ENCODE data around the gene RNU6-9. TPM values are rescaled to one million over a fixed set of nuclear protein-coding genes. Genes with fewer than 3 reads are reported as not detected.

RNU6-9 gene
- total RNA-seq, 2 donors from 2014 or later: not detected

DNA sequence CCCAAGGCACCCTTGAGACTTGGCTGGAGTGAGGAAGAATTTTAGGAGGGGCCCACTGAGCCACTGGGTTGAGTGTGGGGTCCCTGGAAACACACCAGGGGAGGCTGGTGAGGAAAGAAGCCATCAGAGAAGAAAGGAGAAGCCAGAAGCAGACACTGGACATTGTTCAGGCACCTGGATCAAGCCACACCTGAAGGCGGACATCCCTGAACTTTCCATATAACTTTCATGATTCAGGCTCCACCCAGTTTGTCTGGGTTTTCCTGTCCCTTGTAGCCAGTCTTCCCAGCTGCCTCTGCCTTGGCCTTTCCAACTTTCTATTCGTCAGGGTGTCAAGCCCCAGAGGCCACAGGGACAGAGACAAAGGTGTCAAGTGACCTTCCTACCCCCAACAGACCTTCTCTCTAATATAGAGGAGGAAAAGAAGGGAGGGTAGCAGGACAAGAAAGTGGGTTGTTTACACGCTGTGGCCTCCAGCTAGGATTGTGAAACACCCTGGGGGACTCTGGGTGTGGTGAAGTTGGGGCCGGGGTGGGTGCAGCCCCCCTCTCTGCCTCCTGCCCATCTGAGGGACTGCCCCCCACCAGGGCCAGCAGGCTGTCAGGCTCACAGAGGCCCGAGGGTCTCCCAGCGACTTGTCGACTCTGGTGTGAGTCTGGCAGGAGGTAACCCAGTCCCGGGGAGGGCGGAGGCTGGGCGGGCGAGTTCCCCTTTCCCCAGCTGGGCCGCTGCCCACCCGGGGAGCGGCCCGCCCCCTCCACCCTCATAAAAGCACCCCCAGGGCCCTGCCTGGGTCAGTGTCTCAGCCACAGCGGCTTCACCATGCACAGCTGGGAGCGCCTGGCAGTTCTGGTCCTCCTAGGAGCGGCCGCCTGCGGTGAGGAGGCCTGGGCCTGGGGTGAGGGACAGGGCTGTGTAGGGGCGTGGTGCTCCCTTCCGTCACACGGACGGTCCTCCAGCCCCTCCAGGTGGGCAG, 34.1 kb upstream of the RNU6-9 start, which contains the start of gene CFD:
Gene CFD (plus strand): TSS at position 797 of the 976 bp plus-strand sequence. CDS start 26 bp downstream, at position 823.
- peak; percentile 92 for DNase-seq (ENCODE audit: low spot score)
- intact Hi-C loops (cut with DNase I): loop anchor here in 1 of 2 donors (1.0 to 10.0 kb wide), 2 partner anchors 60 to 126 kb away; partner anchors contain the start of gene WDR18

DNA sequence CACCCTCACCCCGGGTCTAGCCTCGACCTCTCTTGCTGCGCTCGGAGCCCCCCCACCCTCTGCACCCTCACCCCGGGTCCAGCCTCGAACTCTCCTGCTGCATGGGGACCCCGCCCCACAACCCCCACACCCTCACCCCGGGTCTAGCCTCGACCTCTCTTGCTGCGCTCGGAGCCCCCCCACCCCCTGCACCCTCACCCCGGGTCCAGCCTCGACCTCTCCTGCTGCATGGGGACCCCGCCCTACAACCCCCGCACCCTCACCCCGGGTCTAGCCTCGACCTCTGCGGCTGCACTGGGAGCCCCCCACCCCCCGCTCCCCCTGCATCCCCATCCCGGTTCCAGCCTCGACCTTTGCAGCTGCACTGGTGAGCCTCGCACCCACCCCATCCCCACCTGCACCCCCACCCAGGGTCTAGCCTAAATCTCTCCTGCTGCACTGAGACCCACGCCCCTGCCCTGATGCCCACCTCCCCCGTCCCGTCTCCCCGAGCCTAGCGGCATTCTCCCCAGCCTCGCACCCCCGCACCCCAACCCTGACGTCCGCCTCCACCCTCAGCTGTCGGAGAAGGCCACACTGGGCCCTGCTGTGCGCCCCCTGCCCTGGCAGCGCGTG, 32.0 kb upstream of the RNU6-9 start:
- intact Hi-C loops (cut with DNase I): no loop called here
- DNase-seq (ENCODE audit: low spot score): no peak

DNA sequence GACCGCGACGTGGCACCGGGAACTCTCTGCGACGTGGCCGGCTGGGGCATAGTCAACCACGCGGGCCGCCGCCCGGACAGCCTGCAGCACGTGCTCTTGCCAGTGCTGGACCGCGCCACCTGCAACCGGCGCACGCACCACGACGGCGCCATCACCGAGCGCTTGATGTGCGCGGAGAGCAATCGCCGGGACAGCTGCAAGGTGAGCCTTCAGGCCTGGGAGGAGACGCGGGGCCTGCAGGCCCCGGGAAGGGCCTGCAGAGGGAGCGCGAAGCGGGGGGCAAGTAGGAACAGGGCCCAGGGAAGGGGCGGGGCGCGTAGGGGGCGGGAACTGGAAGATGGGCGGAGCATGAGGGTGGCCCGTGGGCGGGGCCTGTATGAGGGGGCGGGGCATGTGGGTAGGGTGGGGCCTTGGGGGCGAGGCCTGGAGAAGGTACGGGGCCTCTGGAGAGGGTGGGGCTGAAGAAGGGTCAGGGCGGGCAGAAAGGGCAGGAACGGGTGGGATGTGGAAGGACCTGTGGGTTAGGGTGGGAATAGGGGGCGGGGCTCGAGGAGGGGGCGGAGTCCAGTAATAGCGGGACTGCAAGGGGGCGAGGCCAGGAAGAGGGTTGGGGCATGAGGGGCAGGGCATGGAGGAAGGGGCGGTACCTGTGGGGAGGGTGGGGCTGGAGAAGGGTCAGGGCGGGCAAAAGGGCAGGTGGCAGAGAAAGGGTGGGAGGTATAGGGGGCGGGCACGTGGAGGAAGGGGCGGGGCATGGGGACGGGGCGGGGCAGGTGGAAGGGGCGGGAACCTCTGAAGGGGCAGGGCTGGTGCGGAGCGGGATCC, 31.3 kb upstream of the RNU6-9 start:
- no peak for DNase-seq (ENCODE audit: low spot score)

DNA sequence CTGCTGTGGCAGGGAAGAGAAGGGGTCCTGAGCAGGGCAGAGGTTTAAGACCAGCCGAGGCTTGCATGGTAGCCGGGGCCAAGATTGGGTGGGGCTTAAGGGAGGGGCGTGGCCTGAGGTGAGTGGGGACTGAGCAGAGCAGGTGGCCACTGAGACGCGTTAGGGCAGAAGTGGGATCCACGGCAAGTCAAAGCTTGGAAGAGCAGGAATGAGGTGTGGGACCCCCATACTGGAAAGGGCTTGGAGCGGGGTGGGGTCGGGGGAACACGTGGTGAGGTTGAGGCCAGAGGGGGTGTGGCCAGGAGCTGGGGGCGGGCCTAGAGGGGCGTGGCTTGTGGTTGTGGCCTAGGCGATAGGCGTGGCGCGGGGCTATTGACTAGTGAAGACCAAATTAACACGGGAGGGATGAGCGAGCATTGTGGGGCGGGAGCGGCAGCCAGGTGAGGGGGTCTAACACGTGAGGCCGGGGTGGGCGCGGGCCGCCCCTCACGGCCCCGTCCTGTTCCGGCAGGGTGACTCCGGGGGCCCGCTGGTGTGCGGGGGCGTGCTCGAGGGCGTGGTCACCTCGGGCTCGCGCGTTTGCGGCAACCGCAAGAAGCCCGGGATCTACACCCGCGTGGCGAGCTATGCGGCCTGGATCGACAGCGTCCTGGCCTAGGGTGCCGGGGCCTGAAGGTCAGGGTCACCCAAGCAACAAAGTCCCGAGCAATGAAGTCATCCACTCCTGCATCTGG, 30.5 kb upstream of the RNU6-9 start:
- peak; percentile 90 for DNase-seq (ENCODE audit: low spot score)
- intact Hi-C loops (cut with DNase I): loop anchor here in 1 of 2 donors (2.0 kb wide), 2 partner anchors 56 to 120 kb away; no protein-coding TSS in a partner anchor

More for the DNA sequence above, 31.3 kb upstream of the RNU6-9 start:
- intact Hi-C loops (cut with DNase I): loop anchor here in 1 of 2 donors (2.0 kb wide), 2 partner anchors 57 to 121 kb away; no protein-coding TSS in a partner anchor

DNA sequence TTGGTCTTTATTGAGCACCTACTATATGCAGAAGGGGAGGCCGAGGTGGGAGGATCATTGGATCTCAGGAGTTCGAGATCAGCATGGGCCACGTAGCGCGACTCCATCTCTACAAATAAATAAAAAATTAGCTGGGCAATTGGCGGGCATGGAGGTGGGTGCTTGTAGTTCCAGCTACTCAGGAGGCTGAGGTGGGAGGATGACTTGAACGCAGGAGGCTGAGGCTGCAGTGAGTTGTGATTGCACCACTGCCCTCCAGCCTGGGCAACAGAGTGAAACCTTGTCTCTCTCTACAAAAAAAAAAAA, 30.0 kb upstream of the RNU6-9 start:
- intact Hi-C loops (cut with DNase I): loop anchor here in 1 of 2 donors (2.0 kb wide), 2 partner anchors 56 to 120 kb away; no protein-coding TSS in a partner anchor
- no peak for DNase-seq (ENCODE audit: low spot score)

DNA sequence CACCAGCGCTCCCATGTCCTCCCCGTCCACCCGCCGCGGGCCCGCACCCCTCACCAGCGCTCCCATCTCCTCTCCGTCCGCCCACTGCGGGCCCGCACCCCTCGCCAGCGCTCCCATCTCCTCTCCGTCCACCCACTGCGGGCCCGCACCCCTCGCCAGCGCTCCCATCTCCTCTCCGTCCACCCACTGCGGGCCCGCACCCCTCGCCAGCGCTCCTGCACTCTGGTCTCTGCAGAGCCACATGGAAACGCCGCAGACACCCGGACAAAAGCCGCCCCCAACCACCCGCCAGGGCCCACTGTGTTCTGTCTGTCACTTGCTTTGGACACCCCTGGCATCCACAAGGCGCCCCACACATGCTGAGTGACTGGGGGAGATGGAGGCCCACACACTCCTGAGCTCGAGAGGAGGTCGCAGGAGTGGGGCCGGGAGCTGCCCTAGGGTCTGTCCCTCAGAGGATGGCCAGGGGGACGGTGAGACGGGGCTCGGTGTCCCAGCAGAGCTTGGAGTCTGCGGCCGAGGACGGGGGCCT, 26.4 kb upstream of the RNU6-9 start:
- intact Hi-C loops (cut with DNase I): no loop called here
- DNase-seq (ENCODE audit: low spot score): no peak

DNA sequence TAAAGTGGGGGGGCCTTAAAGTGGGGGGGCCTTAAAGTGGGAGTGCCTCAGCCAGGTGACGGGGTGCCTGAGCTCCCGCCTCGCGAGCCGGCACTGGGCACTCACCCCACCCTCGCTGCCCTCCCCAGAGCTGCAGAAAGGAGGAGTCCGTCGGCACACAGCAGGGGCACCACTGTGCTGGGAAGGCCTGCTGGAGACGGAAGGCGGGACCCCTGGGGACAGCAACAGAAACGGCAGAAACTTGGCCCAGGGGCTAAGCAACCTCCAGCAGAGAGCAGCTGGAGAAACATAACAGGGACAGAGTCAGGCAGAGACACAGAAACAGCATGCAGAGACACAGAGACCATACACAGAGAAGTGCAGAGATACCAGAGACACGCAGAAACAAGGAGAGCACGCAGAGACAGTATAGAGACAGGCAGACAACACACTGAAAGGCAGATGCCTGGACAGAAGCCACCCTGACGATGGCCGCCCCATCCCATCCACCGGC, 25.9 kb upstream of the RNU6-9 start:
- intact Hi-C loops (cut with DNase I): no loop called here
- DNase-seq (ENCODE audit: low spot score): no peak

DNA sequence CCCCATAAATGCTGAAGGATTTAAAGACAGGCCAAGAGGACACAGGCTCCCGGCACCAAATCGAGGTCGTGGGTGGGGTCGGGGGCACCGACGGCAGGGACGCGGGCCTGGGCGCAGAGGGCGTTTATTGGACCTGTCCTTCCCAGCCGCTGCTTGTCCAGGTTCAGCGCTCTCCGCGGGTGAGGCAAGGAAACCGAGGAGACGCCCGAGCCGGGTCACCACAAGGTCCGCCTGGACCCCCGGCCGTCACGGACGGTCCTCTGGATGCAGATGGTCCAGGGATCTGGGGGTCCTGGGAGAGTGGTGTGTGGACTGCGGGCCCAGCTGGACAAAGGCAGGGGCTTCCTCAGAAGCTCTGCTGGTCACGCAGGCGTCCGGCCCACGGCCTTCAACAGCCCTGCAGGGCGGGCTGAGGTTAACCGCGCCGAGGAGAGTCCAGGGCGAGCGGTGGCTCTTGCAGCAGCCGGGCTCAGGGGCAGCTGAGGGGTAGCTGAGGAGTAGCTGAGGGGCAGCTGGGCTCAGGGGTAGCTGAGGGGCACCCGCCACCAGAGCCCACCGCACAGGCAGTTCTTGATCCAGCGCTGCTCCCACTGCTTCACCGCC, 25.3 kb upstream of the RNU6-9 start:
- DNase-seq (ENCODE audit: low spot score): no peak
- intact Hi-C loops (cut with DNase I): no loop called here

DNA sequence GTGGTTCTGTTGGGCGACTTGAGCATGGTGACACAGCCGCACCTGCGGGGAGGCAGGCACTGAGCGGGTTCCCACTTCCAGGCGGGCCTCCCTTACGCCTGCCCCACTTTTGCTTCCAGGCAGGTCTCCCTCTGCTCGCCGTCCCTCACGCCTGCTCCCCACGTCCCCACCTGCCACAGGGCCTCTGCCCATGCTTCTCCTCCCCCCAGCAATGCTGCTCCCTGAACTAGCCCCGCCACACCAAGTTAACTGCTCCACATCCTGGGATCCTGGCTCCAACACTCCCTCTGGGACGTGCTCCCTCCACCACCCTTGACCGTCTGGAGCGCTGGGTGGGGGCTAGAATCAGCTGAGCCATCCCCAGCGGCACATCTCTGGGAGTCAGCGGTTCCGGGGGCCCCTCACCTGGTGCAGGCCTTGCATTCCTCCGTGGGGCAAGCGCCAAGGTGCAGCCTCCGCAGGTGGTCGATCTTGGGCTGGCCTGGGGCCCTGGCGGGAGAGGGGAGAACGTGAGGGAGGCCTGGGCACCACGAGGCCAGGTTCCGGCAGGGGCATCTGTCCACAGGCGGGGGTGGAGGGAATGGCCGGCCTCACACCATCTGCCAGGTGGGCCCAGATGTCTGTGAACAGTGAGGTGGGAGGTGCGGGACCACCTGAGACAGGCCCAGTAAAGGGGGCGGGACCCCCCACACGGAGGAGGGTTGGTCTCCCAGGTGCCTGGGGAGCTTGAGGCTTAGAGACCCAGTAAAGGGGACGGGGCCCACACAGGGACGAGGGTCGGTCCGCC, 24.6 kb upstream of the RNU6-9 start:
- no peak for DNase-seq (ENCODE audit: low spot score)
- intact Hi-C loops (cut with DNase I): no loop called here

DNA sequence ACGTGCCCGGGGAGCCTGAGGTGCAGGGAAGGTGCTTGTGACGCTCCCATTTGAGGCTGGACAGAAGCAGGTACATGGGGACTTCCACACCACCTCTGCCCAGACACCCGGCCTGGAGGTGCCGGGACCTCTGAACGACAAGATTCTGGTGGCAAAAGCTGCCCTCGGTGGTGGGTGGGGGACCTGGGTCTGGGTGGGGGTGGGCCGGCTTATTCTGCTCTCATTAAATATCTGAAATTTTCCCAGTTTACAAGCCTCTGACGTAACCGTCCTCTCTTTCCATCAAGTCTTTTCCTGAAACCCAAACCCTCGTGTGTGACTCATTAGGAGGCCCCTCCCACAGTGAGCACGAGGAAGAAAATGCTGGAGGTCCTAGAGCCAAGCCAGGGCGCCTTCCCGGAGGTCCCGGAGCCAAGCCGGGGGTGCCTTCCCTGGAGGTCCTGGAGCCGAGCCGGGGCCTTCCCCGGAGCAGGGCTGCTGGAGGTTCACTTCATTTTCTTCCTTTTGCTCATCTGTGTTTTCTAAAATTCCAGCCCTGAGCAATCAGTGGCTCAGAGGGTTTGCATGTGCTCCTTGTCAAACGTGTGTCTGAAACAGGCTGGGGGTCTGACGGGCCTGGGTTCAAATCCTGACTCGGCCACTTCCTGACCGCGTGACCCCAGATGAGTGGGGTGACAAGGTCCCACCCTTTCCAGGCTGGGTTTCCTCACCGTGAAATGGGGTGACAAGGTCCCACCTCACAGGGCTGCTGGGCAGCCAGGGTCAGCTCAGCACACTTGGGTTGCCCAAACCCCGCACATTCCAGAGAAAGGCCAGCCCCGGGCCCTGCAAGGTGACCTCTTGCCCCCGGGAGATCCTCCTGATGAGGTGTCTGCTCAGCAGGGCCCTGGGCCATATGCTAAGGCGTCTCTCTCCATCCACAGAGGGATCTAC, 23.8 kb upstream of the RNU6-9 start:
- peak; percentile 95 for DNase-seq (ENCODE audit: low spot score)
- intact Hi-C loops (cut with DNase I): no loop called here

DNA sequence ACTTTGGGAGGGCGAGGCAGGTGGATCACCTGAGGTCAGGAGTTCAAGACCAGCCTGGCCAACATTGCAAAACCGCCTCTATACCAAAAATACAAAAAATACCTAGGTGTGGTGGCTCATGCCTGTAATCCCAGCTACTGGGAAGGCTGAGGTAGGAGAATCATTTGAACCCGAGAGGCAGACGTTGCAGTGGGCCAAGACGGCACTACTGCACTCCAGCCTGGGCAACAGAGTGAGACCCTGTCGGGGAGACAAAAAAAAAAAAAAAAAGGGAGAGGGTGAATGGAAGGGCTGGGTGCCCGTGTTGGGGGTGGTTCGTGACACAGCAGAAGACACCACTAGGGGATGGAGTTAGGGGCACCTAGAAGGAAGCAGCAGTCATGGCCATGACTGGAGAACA, 23.0 kb upstream of the RNU6-9 start:
- intact Hi-C loops (cut with DNase I): no loop called here
- no peak for DNase-seq (ENCODE audit: low spot score)

DNA sequence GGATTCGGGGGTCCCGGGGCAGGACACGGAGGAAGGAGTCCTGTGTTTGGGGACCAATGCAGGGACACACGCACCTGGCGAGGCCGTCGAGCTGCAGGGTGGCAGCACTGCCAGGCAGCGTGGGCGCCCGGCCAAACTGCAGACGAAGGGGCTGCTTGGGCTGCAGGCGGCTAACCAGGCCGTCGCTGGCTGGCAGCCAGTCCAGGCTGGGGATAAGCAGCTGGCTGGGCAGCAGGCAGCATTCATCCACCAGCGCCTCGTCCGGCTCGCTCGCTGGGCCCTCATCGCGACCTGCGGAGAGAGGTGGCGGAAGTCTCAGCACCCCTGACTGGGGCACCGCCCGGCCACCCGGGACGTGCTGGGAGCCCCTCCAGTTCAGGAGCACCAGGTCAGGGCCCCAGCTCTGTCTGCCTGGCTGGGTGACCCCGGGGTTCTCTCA, 22.3 kb upstream of the RNU6-9 start:
- no peak for DNase-seq (ENCODE audit: low spot score)
- intact Hi-C loops (cut with DNase I): no loop called here

DNA sequence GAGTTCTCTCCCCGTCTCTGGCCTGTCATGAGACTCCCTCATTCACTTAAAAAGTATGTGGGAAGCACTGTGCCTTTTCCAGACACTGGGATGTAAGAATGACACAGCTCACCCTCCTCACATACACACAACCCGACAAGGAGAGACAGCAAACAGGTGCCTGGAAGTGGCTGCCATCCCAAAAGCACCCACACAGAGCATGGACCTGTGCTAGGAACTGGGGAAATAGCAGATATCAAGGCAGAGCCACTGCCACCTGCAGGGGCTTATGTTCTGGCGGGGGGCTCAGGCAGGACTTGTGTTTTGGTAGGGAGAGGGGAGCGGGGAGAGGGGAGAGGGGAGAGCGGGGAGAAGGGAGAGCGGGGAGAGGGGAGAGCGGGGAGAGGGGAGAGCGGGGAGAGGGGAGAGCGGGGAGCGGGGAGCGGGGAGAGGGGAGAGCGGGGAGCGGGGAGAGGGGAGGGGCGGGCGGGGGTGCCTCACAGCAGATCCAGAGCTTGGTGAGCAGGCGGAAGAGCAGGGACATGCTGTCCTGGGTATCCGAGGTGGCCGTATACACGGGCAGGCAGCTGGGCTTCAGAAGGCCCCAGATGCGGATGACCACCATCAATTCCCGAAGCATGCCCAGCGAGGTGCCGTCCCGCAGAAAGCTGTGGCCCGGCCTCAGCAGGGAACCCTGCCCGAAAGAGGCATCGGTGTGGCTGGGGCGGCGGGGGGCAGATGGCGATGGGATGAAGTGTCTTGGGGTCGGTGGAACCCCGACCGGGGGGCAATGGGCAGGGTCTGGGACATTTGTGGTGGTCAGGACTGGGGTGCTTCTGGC, 21.6 kb upstream of the RNU6-9 start:
- intact Hi-C loops (cut with DNase I): no loop called here

DNA sequence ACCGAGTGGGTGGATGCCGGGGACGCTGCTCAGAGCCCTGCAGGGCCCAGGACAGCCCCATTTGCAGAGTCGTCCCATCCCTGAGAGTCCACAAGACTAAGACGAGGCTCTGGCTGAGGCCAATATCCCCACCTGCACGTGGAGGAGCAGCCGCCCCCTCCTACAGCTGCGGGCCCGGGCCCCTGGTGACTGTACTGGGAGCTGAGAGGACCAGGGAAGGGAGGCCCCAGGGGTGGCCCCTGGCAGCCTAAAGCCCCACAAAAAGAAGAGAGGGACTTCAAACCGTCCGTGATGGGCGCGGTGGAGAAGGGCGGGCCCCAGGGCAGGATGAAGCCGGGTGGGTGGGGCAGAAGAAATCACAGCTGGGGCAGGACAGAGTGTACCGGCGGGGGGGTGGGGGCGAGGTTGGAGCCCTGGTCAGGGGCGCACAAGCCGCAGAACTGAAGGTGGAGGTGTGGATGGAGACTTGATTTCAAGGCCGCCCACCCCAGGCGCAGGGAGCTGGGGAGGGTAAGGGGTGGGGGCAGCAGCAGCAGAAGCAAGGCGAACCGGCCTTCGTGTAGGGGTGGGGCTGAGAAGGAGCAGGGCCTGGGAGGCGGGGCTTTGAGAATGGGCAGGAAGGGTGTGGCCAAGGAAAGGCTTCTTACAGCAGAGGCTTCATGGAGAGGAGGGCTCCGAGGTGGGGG, 20.9 kb upstream of the RNU6-9 start:
- DNase-seq (ENCODE audit: low spot score): peak; percentile 91
- intact Hi-C loops (cut with DNase I): no loop called here

More for the DNA sequence above, 21.6 kb upstream of the RNU6-9 start:
- no peak for DNase-seq (ENCODE audit: low spot score)

DNA sequence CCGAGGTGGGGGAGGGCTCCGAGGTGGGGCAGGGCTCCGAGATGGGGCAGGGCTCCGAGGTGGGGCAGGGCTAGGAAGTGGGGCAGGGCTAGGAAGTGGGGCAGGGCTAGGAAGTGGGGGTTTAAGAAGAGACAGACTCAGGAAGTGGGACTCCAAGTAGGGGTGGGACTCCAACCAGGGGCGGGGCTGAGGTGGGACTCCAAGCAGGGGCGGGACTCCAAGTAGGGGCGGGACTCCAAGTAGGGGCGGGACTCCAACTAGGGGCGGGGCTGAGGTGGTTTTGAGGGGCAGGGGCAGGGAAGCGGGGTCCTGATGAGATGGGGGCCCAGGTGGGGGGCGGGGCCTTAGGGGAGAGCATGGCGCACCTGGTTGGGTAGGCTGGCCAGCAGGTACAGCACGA, 20.2 kb upstream of the RNU6-9 start:
- DNase-seq (ENCODE audit: low spot score): no peak
- intact Hi-C loops (cut with DNase I): no loop called here

All from posterior vena cava (tissue), 2 donors.